Stomach (tissue), 9 donors: ENCODE results near the gene ADGB. TPM values are rescaled to one million over a fixed set of nuclear protein-coding genes. Genes with fewer than 3 reads are reported as not detected.

Source experiments
- DNase-seq, 2 donors: peaks; one replicate each; pipeline versions ENCODE4 v3.0.0 to v3.0.0-alpha.2; 2013 to 2019
- H3K27ac ChIP-seq, 5 donors: fragments of 200-600 bp in 4 of 5; sonication (generic) in 4 of 5; one replicate each; pipeline ENCODE4 v1.5.1; 2013 to 2019; ENCODE audit warnings: mild to moderate bottlenecking in 1 of 5, moderate library complexity in 1 of 5
- H3K27me3 ChIP-seq, 3 donors: fragments of 200-600 bp; sonication (generic); one replicate each; pipeline ENCODE4 v1.5.1; 2017 to 2019; ENCODE audit warnings: mixed run types in 1 of 3
- H3K36me3 ChIP-seq, 4 donors: fragments of 200-600 bp; sonication (generic); 1 replicate in 3 of 4; 2 replicates in 1 of 4; pipeline ENCODE4 v1.5.1; 2016 to 2019
- H3K4me1 ChIP-seq, 4 donors: fragments of 200-600 bp; sonication (generic); one replicate each; pipeline ENCODE4 v1.5.1; 2016 to 2019
- H3K4me3 ChIP-seq, 4 donors: fragments of 200-600 bp; sonication (generic) in 3 of 4; one replicate each; pipeline ENCODE4 v1.5.1; 2016 to 2019; ENCODE audit warnings: mild to moderate bottlenecking in 1 of 4
- H3K9me3 ChIP-seq, 4 donors: fragments of 200-600 bp; sonication (generic); one replicate each; pipeline ENCODE4 v1.5.1; 2016 to 2019
- CTCF ChIP-seq, 7 experiments: fragments of 450-650 bp in 4 of 7; fragments of 200-600 bp in 3 of 7; sonication (generic) in 3 of 7; IDR thresholded peaks; one replicate each; pipeline ENCODE4 v1.5.1; 2016 to 2019; ENCODE audit warnings: antibody characterized with exemption in 7 of 7, control low read depth in 2 of 7, mild to moderate bottlenecking in 1 of 7
- EP300 ChIP-seq: sonication (generic); formaldehyde crosslinking; IDR thresholded peaks from one replicate; pipeline ENCODE4 v1.6.1; 2017; ENCODE audit warnings: antibody characterized with exemption
- POLR2A ChIP-seq, 4 donors: fragments of 450-650 bp; IDR thresholded peaks; one replicate each; pipeline ENCODE4 v1.6.1; 2016; ENCODE audit warnings: antibody characterized with exemption in 4 of 4, control low read depth in 2 of 4, mild to moderate bottlenecking in 1 of 4, moderate library complexity in 1 of 4
- POLR2AphosphoS5 ChIP-seq, 3 donors: sonication (generic); formaldehyde crosslinking; IDR thresholded peaks; one replicate each; pipeline ENCODE4 v1.6.1; 2016; ENCODE audit warnings: antibody characterized with exemption in 3 of 3
- WGBS, 5 donors: extraction: QIAGEN DNeasy Blood & Tissue Kit in 3 of 5; methylation state at CpG; one replicate each; pipeline versions ENCODE4 v1.1.5 to v1.1.7; 2013 to 2018; 5-methylcytosine and 5-hydroxymethylcytosine counted together
- intact Hi-C: fragments of 100-400 bp; cut with DNase I; formaldehyde crosslinking; loops from one replicate; pipeline ENCODE4 v1.15.1; 2023; ENCODE audit warnings: low total_unique reads
- polyA plus RNA-seq, 3 donors: library from polyadenylated mRNA; stranded (reverse); fragments of 200-250 nt; gene quantifications; one replicate each; pipeline ENCODE4 v1.2.3, GENCODE V29; 2013
- total RNA-seq, 5 donors: library from RNA; depleted of rRNA; stranded (reverse); fragments of >200 nt; gene quantifications; one replicate each; pipeline versions ENCODE4 v1.1.0 to v1.2.3, GENCODE V29; 2014 to 2016
- donor health status: healthy with polysubstance abuse.
- donor health status: Bipolar disorder and iron deficiency.
- donor health status: healthy.

Gene ADGB
- total and polyA plus RNA-seq, 8 donors, result 0.29 TPM; not detected in 7

- DNase-seq, result no peak
- WGBS, 5 donors, result 75 to 86% (median 78%) methylated on average over 4 of the region's 4 CpGs
- Histone ChIP-seq H3K36me3 (no peaks in the 10 kb centered on the region), H3K27me3 (no peaks in the 10 kb centered on the region), H3K9me3 (no peaks in the 10 kb centered on the region), H3K4me1 (no peaks in the 10 kb centered on the region), H3K27ac (no peak overlapping the region), H3K4me3 (no peak overlapping the region)
- intact Hi-C loops, result no loop called here
- TF ChIP-seq POLR2A (IDR thresholded peaks at IDR 0.05) (no peak), POLR2AphosphoS5 (IDR thresholded peaks at IDR 0.05) (no peak), EP300 (no peak), CTCF (IDR thresholded peaks at IDR 0.05) (no peak)
Observed at GRCh38 chr6:146670161-146670560, 71.4 kb downstream of the ADGB start.

GRCh38 chr6:146673069-146673468 lies 74.3 kb downstream of the ADGB start:
- no peak overlapping the region for H3K27ac ChIP-seq
- no peaks in the 10 kb centered on the region for H3K36me3 ChIP-seq
- TF ChIP-seq POLR2A (IDR thresholded peaks at IDR 0.05), result no peak
- no peak for TF ChIP-seq POLR2AphosphoS5 (IDR thresholded peaks at IDR 0.05)
- TF ChIP-seq CTCF (IDR thresholded peaks at IDR 0.05), result no peak
- TF ChIP-seq EP300, result no peak
- H3K4me3 ChIP-seq, result no peak overlapping the region
- WGBS, 5 donors, result 80 to 85% (median 82%) methylated on average over 3 of the region's 3 CpGs
- DNase-seq, result no peak
- no peaks in the 10 kb centered on the region for H3K9me3 ChIP-seq
- H3K27me3 ChIP-seq, result no peaks in the 10 kb centered on the region
- intact Hi-C loops, result no loop called here
- H3K4me1 ChIP-seq, result no peaks in the 10 kb centered on the region

GRCh38 chr6:146679386-146679785 lies 80.6 kb downstream of the ADGB start:
- DNase-seq, result no peak
- H3K36me3 ChIP-seq, result no peaks in the 10 kb centered on the region
- H3K27me3 ChIP-seq, result no peaks in the 10 kb centered on the region
- no peak overlapping the region for H3K27ac ChIP-seq
- no peak for TF ChIP-seq POLR2AphosphoS5 (IDR thresholded peaks at IDR 0.05)
- WGBS, 5 donors, result 67 to 79% (median 72%) methylated on average over 3 of the region's 3 CpGs
- no peak overlapping the region for H3K4me3 ChIP-seq
- no peaks in the 10 kb centered on the region for H3K9me3 ChIP-seq
- intact Hi-C loops, result no loop called here
- H3K4me1 ChIP-seq, result no peaks in the 10 kb centered on the region

- Histone ChIP-seq H3K4me1 (no peaks in the 10 kb centered on the region), H3K36me3 (no peaks in the 10 kb centered on the region), H3K27ac (no peak overlapping the region), H3K4me3 (no peak overlapping the region), H3K9me3 (no peaks in the 10 kb centered on the region), H3K27me3 (no peaks in the 10 kb centered on the region)
- DNase-seq, result no peak
- WGBS, 5 donors, result 87 to 94% (median 90%) methylated on average over 1 of the region's 1 CpG
- TF ChIP-seq POLR2A (IDR thresholded peaks at IDR 0.05), result no peak
- no peak for TF ChIP-seq POLR2AphosphoS5 (IDR thresholded peaks at IDR 0.05)
- TF ChIP-seq CTCF (IDR thresholded peaks at IDR 0.05), result no peak
- TF ChIP-seq EP300, result no peak
- intact Hi-C loops, result no loop called here
Observed at GRCh38 chr6:146682919-146683318, 84.1 kb downstream of the ADGB start.

- Histone ChIP-seq H3K4me3 (no peak overlapping the region), H3K4me1 (no peaks in the 10 kb centered on the region), H3K27me3 (no peaks in the 10 kb centered on the region), H3K9me3 (no peaks in the 10 kb centered on the region), H3K27ac (no peak overlapping the region), H3K36me3 (no peaks in the 10 kb centered on the region)
- intact Hi-C loops, result no loop called here
- WGBS, 5 donors, result 77 to 82% (median 81%) methylated on average over 4 of the region's 4 CpGs
- DNase-seq, result no peak
- TF ChIP-seq CTCF (IDR thresholded peaks at IDR 0.05) (no peak), POLR2A (IDR thresholded peaks at IDR 0.05) (no peak), EP300 (no peak), POLR2AphosphoS5 (IDR thresholded peaks at IDR 0.05) (no peak)
Observed at GRCh38 chr6:146689806-146690205, 91.0 kb downstream of the ADGB start.
